Gastrocnemius medialis (tissue), 4 donors: ENCODE data around the gene AK1. TPM values are rescaled to one million over a fixed set of nuclear protein-coding genes. Genes with fewer than 3 reads are reported as not detected.

Experiments used
- ATAC-seq, 2 donors: fragments of 150-250 bp; one replicate each; pipeline ENCODE4 v1.9.1; 2016
- DNase-seq, 2 donors: peaks; one replicate each; pipeline ENCODE4 v3.0.0-alpha.2; 2019
- H3K27ac ChIP-seq, 4 donors: fragments of 200-600 bp; sonication (generic); 1 replicate in 1 of 4; 2 replicates in 3 of 4; pipeline ENCODE4 v1.5.1; 2016 to 2018; ENCODE audit warnings: mild to moderate bottlenecking in 2 of 4, moderate library complexity in 1 of 4
- H3K27me3 ChIP-seq, 3 donors: fragments of 200-600 bp; sonication (generic) in 2 of 3; 1 replicate in 1 of 3; 2 replicates in 2 of 3; pipeline versions ENCODE4 v1.5.1 to v1.6.0; 2016 to 2019; ENCODE audit warnings: mild to moderate bottlenecking in 1 of 3, moderate library complexity in 1 of 3
- H3K36me3 ChIP-seq, 2 donors: fragments of 200-600 bp; sonication (generic) in 1 of 2; one replicate each; pipeline ENCODE4 v1.5.1; 2017 to 2018
- H3K4me1 ChIP-seq, 2 donors: fragments of 200-600 bp; sonication (generic) in 1 of 2; one replicate each; pipeline ENCODE4 v1.5.1; 2016 to 2017; ENCODE audit warnings: mild to moderate bottlenecking in 2 of 2
- H3K4me3 ChIP-seq, 4 donors: fragments of 200-600 bp; sonication (generic) in 3 of 4; 1 replicate in 1 of 4; 2 replicates in 3 of 4; pipeline ENCODE4 v1.5.1; 2016 to 2019; ENCODE audit warnings: mild to moderate bottlenecking in 2 of 4
- H3K9me3 ChIP-seq, 3 donors: fragments of 200-600 bp; sonication (generic) in 2 of 3; 1 replicate in 1 of 3; 2 replicates in 2 of 3; pipeline ENCODE4 v1.5.1; 2016 to 2019
- POLR2A ChIP-seq, 2 donors: fragments of 450-650 bp; IDR thresholded peaks; one replicate each; pipeline ENCODE4 v1.6.1; 2017; ENCODE audit warnings: antibody characterized with exemption in 2 of 2, mild to moderate bottlenecking in 2 of 2, moderate library complexity in 2 of 2
- in situ Hi-C, 4 donors: fragments of 200-750 bp; cut with MboI; loops; one replicate each; pipeline versions ENCODE4 v1.15.0 to v1.8.0; 2017; ENCODE audit warnings: low sequenced_read_pairs in 4 of 4
- intact Hi-C: fragments of 100-400 bp; cut with DNase I; formaldehyde crosslinking; loops from one replicate; pipeline ENCODE4 v1.15.1; 2023; ENCODE audit warnings: low total_unique reads
- total RNA-seq, 4 donors: library from RNA; depleted of rRNA; stranded (reverse); fragments of >200 nt; gene quantifications; one replicate each; pipeline versions ENCODE4 v1.1.0 to v1.2.3, GENCODE V29; 2016
- TF ChIP-seq, protein P1 (sequence below), 5 experiments: fragments of 450-650 bp in 3 of 5; fragments of 200-600 bp in 2 of 5; sonication (generic) in 2 of 5; IDR thresholded peaks in 4 of 5; conservative IDR thresholded peaks in 1 of 5; 1 replicate in 4 of 5; 2 replicates in 1 of 5; pipeline ENCODE4 v1.5.1; 2016 to 2019; ENCODE audit warnings: antibody characterized with exemption in 5 of 5, mild to moderate bottlenecking in 3 of 5, moderate library complexity in 3 of 5

Gene AK1
- total RNA-seq, 4 donors from 2014 or later: 240 to 489 (median 359) TPM

DNA sequence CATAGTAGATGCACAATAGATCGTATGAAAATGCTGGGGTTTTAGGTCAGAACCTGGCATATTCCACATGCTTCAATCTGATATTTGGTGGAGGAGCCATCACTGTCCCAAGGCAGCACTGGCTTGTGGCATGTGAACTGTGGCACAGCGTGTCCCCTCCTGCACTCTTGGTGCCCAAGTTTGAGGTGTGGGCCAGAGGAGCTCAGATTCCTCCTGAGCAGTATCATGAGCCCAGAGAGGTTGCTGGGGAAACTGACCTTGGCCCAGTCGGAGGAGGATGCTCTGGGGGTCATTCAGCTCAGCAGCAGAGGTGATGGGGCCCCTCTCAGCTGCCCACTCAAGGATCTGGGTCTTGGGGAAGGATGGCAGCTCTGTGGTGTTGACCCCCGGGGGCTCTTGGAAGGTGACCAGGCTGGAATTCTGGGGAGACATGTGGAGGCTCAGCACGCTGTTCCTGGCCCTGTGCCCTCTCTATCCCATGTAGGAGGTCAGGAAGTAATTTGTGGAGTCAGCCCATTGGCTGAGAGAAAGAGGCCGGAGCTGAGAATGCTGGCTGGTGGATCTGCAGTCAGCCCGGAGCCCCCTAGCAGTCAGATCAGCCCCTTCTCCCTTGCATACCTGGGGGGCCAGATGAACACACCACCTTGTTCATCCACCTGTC is 51.1 kb downstream of the AK1 start:
- Histone ChIP-seq H3K9me3 (no peaks in the 10 kb centered on the region), H3K36me3 (no peaks in the 10 kb centered on the region), H3K27me3 (no peaks in the 10 kb centered on the region), H3K27ac (peak overlapping the region in 1 of 4 donors; percentile 81), H3K4me3 (no peak overlapping the region), H3K4me1 (peaks cover 39 to 40% of the 10 kb centered on the region in 2 donors)
- intact Hi-C loops: no loop called here
- no peak for ATAC-seq
- in situ Hi-C loops: no loop called here
- DNase-seq: no peak
- TF ChIP-seq POLR2A (IDR thresholded peaks at IDR 0.05): no peak
- TF ChIP-seq, protein P1, sequence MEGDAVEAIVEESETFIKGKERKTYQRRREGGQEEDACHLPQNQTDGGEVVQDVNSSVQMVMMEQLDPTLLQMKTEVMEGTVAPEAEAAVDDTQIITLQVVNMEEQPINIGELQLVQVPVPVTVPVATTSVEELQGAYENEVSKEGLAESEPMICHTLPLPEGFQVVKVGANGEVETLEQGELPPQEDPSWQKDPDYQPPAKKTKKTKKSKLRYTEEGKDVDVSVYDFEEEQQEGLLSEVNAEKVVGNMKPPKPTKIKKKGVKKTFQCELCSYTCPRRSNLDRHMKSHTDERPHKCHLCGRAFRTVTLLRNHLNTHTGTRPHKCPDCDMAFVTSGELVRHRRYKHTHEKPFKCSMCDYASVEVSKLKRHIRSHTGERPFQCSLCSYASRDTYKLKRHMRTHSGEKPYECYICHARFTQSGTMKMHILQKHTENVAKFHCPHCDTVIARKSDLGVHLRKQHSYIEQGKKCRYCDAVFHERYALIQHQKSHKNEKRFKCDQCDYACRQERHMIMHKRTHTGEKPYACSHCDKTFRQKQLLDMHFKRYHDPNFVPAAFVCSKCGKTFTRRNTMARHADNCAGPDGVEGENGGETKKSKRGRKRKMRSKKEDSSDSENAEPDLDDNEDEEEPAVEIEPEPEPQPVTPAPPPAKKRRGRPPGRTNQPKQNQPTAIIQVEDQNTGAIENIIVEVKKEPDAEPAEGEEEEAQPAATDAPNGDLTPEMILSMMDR (IDR thresholded peaks at IDR 0.05 in 4 of 5, conservative IDR thresholded peaks at IDR 0.05 in 1 of 5): no peak

DNA sequence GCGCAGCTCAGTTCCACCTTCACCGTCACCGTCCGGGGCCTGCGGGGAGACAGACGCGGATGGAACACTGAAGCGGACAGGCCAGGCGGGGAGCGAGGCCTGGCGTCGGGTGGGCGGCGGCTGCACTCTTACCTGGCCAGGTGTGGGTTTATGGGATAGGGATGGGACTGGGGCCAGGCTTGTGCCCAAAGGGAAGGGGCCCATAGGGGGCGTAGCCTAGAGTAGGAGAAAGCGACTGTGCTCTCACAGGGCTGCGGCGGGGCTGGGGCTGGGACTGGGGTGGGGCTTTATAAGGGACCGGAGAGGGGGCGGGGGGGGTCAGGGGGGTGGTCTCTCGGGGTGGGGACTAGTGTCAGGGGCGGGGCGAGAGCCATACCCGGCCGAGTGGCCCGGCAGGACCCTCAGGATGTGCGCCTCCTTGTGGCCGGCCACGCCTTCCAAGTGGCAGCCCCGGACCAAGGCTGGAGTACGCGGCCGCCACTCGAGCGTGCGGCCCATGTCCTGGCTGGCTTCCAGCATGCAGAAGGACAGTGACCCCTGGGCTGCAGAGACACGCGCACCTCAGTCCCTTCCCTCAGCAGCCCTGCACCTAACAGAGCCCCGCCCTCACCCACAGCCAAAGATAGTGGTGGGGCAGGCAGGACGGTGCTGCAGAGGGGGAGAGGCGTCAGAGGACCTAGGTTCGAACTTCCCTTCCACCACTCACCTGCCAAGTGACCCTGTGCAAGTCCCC is 52.0 kb downstream of the AK1 start:
- no peaks in the 10 kb centered on the region for H3K36me3 ChIP-seq
- DNase-seq (peak in 1 of 2 donors; percentile 44), ATAC-seq (no peak)
- no peaks in the 10 kb centered on the region for H3K9me3 ChIP-seq
- intact Hi-C loops: no loop called here
- no peak overlapping the region for H3K4me3 ChIP-seq
- peaks cover 39 to 40% of the 10 kb centered on the region in 2 donors for H3K4me1 ChIP-seq
- in situ Hi-C loops: no loop called here
- H3K27me3 ChIP-seq: no peaks in the 10 kb centered on the region
- H3K27ac ChIP-seq: peak overlapping the region in 1 of 4 donors; percentile 28
- TF ChIP-seq POLR2A (IDR thresholded peaks at IDR 0.05): no peak
- TF ChIP-seq, protein P1 (IDR thresholded peaks at IDR 0.05 in 4 of 5, conservative IDR thresholded peaks at IDR 0.05 in 1 of 5): peak in 4 of 5 experiments; percentile 24 to 41 (median 28)

DNA sequence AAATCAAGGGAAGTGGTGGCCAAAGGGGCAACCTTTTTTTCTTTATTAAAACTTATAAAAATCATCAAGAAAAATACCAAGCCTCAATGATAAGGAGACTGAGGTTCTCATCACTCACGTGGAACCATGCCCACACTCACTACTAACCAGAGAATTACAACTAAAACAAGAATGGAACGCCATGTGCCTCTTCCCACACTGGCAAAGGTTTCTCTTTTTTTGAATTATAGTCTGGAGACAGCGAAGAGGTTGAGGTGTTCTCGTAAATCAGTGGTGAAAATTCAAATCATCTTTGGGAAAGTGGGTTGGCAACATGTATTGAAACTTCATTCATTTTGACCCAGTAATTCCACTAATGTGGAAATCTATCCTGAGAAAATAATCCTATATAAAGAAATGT is 55.4 kb downstream of the AK1 start:
- Histone ChIP-seq H3K27me3 (no peaks in the 10 kb centered on the region), H3K4me3 (no peak overlapping the region), H3K27ac (peak overlapping the region; percentile 1 to 64 (median 22)), H3K9me3 (no peaks in the 10 kb centered on the region), H3K36me3 (peaks cover 0 to 13% of the 10 kb centered on the region in 2 donors), H3K4me1 (peaks cover 23 to 33% of the 10 kb centered on the region in 2 donors)
- in situ Hi-C loops: no loop called here
- TF ChIP-seq, protein P1 (IDR thresholded peaks at IDR 0.05 in 4 of 5, conservative IDR thresholded peaks at IDR 0.05 in 1 of 5): no peak
- TF ChIP-seq POLR2A (IDR thresholded peaks at IDR 0.05): no peak
- no peak for DNase-seq
- no peak for ATAC-seq
- intact Hi-C loops: no loop called here

DNA sequence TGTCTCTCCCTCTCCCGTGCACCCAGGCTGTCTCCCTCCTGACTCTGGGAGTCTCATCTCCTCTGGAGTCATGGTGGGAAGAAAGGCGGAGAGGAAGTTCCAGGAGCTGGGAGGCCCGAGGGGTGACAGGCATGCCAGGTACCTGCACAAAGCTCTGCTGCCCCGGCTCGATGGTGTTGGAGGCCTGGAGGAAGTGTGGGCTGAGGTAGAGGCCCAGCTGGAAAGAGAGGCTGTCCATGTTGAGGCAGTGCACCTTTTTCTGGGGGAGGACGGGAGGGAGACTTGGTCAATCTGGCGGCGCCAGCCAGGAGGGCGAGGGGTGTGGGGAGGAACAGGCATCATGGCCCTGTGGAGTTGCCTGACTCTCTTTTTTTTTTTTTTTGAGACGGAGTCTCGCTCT is 58.9 kb downstream of the AK1 start:
- DNase-seq (no peak), ATAC-seq (no peak)
- no peaks in the 10 kb centered on the region for H3K9me3 ChIP-seq
- H3K4me1 ChIP-seq: peaks cover 14 to 28% of the 10 kb centered on the region in 2 donors
- in situ Hi-C loops (no loop called here), intact Hi-C loops (no loop called here)
- peaks cover 0 to 46% of the 10 kb centered on the region in 2 donors for H3K36me3 ChIP-seq
- peak overlapping the region; percentile 61 to 80 (median 75) for H3K27ac ChIP-seq
- no peak overlapping the region for H3K4me3 ChIP-seq
- TF ChIP-seq POLR2A (IDR thresholded peaks at IDR 0.05): no peak
- TF ChIP-seq, protein P1 (IDR thresholded peaks at IDR 0.05 in 4 of 5, conservative IDR thresholded peaks at IDR 0.05 in 1 of 5): no peak
- H3K27me3 ChIP-seq: no peaks in the 10 kb centered on the region
